Body of pancreas (tissue), 4 donors: Measurements from ENCODE around the gene TOM1L2. TPM values are rescaled to one million over a fixed set of nuclear protein-coding genes. Genes with fewer than 3 reads are reported as not detected.

Experiments used
- ATAC-seq: fragments of 150-250 bp; one replicate; pipeline ENCODE4 v1.9.1; 2016
- DNase-seq, 4 donors: peaks; one replicate each; pipeline ENCODE4 v3.0.0-alpha.2; 2019
- H3K27ac ChIP-seq, 4 donors: fragments of 200-600 bp; sonication (generic); 1 replicate in 3 of 4; 2 replicates in 1 of 4; pipeline versions ENCODE4 v1.5.1 to v1.6.1; 2016 to 2019; ENCODE audit warnings: mild to moderate bottlenecking in 1 of 4, mixed read lengths in 1 of 4, moderate library complexity in 1 of 4
- H3K27me3 ChIP-seq, 2 donors: fragments of 200-600 bp; sonication (generic); one replicate each; pipeline ENCODE4 v1.6.0; 2016; ENCODE audit warnings: mild to moderate bottlenecking in 1 of 2
- H3K36me3 ChIP-seq, 2 donors: fragments of 200-600 bp; sonication (generic); replicated peaks in 1 of 2; 2 replicates each; pipeline ENCODE4 v1.5.1; 2016; ENCODE audit warnings: low read depth in 2 of 2; ENCODE audit not compliant: insufficient read depth in 1 of 2
- H3K4me1 ChIP-seq: fragments of 200-600 bp; sonication (generic); one replicate; pipeline ENCODE4 v1.6.0; 2016
- H3K4me3 ChIP-seq, 2 donors: fragments of 200-600 bp; sonication (generic); 1 replicate in 1 of 2; 2 replicates in 1 of 2; pipeline ENCODE4 v1.5.1; 2016 to 2019
- H3K9me3 ChIP-seq, 3 donors: fragments of 200-600 bp; sonication (generic); 1 replicate in 2 of 3; 2 replicates in 1 of 3; pipeline ENCODE4 v1.5.1; 2016
- POLR2A ChIP-seq, 3 donors: fragments of 450-650 bp; IDR thresholded peaks; one replicate each; pipeline ENCODE4 v1.6.1; 2016; ENCODE audit warnings: antibody characterized with exemption in 3 of 3, mild to moderate bottlenecking in 2 of 3
- WGBS, 2 donors: methylation state at CpG; one replicate each; pipeline ENCODE4 v1.1.5; 2017; 5-methylcytosine and 5-hydroxymethylcytosine counted together
- intact Hi-C: fragments of 100-400 bp; cut with DNase I; formaldehyde crosslinking; loops from one replicate; pipeline ENCODE4 v1.15.1; 2023
- total RNA-seq, 2 donors: library from RNA; depleted of rRNA; stranded (reverse); fragments of >200 nt; gene quantifications; one replicate each; pipeline ENCODE4 v1.1.0, GENCODE V29; 2016
- TF ChIP-seq, protein P1 (sequence below), 7 experiments: fragments of 450-650 bp in 4 of 7; fragments of 200-600 bp in 3 of 7; sonication (generic) in 3 of 7; IDR thresholded peaks; one replicate each; pipeline ENCODE4 v1.5.1; 2016 to 2019; ENCODE audit warnings: antibody characterized with exemption in 7 of 7

TOM1L2 gene
- total RNA-seq, 2 donors from 2014 or later = 35.9 to 55.8 TPM

DNA sequence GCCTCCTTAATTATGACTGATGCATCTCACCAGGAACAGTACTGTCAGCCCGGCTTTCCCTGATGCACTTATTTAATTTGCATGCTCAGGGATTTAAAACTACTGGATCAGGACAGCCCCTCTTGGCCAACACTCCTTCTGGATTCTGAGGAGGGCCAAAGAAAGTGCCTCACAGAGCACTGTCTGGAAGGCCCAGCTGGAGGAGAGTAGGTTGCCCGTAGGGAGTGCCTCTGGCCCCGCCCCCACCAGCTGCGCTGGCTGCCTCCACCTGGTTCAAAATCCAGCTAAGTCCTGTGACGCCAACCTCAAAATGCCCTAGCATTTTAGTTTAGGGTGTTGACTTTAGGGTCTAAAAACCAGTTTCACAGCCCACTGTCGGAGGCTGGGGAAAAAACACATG, 86.0 kb downstream of the TOM1L2 start:
- no peak for DNase-seq

DNA sequence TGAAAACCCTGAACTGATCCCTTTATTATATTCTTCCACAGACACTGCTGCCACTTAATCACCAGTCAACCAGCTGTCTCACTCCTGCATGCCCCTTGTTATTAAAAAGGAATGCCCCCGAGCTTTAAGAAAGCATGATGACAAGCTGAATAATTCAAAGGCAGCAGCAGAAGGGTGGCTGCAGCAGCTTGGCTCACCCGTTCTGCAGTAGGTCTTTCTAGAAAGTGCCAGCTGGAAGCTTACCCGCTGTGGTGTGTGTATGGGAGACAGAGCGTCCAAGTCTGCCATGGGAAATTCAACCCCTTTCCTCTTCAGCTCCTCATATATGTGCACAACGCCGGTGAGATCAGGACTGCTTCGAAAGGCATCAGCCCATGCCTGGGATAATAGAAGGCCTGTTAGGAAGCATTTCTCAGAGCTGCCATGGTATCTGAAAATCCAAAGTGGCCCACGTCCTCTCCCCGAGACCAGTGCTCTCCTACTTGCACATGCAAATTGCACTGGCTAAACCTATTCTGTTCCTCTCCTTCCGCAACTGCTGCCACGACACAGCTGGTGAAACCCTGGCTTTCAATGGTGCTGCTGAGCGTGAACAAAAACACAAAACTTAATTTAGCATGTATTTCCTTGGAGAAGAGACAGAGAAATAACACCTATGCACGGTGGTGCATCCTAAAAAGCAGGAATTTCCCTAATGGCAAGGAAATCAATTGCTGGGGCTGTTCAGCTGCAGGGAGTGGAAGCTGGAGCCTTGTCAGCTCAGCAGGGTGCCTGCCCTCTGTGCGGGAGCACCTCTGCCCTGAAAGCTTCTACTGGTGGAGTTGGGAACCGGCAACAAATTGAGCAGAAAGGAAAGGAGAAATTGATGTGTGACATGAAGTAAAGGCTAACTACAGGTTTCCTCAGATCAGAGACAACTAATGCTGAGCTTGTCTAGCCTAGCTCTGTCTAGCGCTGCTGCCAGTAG, 87.5 kb downstream of the TOM1L2 start:
- Histone ChIP-seq H3K9me3 (no peaks in the 10 kb centered on the region), H3K27me3 (no peaks in the 10 kb centered on the region), H3K36me3 (peaks cover 0 to 2% of the 10 kb centered on the region in 2 donors), H3K4me3 (no peak overlapping the region), H3K27ac (no peak overlapping the region), H3K4me1 (no peaks in the 10 kb centered on the region)
- 89 to 93% methylated on average over 16 of the region's 16 CpGs for WGBS, 2 donors
- DNase-seq = no peak
- intact Hi-C loops = no loop called here
- TF ChIP-seq, protein P1, sequence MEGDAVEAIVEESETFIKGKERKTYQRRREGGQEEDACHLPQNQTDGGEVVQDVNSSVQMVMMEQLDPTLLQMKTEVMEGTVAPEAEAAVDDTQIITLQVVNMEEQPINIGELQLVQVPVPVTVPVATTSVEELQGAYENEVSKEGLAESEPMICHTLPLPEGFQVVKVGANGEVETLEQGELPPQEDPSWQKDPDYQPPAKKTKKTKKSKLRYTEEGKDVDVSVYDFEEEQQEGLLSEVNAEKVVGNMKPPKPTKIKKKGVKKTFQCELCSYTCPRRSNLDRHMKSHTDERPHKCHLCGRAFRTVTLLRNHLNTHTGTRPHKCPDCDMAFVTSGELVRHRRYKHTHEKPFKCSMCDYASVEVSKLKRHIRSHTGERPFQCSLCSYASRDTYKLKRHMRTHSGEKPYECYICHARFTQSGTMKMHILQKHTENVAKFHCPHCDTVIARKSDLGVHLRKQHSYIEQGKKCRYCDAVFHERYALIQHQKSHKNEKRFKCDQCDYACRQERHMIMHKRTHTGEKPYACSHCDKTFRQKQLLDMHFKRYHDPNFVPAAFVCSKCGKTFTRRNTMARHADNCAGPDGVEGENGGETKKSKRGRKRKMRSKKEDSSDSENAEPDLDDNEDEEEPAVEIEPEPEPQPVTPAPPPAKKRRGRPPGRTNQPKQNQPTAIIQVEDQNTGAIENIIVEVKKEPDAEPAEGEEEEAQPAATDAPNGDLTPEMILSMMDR (IDR thresholded peaks at IDR 0.05) = no peak
- no peak for TF ChIP-seq POLR2A (IDR thresholded peaks at IDR 0.05)
- ATAC-seq = no peak

More for the DNA sequence above, 86.0 kb downstream of the TOM1L2 start:
- H3K27me3 ChIP-seq = no peaks in the 10 kb centered on the region
- H3K36me3 ChIP-seq = peaks cover 0 to 2% of the 10 kb centered on the region in 2 donors
- intact Hi-C loops = no loop called here
- TF ChIP-seq, protein P1 (IDR thresholded peaks at IDR 0.05) = no peak
- TF ChIP-seq POLR2A (IDR thresholded peaks at IDR 0.05) = no peak
- no peaks in the 10 kb centered on the region for H3K9me3 ChIP-seq
- no peak for ATAC-seq
- 90 to 93% methylated on average over 6 of the region's 6 CpGs for WGBS, 2 donors
- H3K4me3 ChIP-seq = no peak overlapping the region
- H3K27ac ChIP-seq = no peak overlapping the region
- no peaks in the 10 kb centered on the region for H3K4me1 ChIP-seq

DNA sequence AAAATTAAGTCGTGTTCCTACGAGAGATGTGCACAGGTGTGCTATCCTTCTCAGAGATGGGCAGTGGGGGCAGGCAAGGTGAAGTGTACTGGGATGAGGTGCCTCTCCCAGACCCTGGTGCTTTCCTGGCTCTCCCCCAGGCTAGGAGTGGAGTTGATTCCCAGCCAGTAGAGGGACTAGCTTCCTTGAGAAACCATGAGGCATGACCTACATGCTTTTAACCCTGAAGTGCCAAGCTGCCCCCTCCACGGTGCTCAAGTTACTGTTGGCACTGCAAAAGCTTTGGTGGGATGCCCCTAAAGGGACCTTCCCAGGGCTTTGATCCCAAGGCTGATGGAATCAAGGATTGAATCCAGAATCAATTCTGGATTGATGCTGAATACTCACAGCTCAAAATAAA, 88.4 kb downstream of the TOM1L2 start:
- Histone ChIP-seq H3K4me3 (no peak overlapping the region), H3K36me3 (peaks cover 0 to 2% of the 10 kb centered on the region in 2 donors), H3K4me1 (peaks cover 7% of the 10 kb centered on the region), H3K9me3 (no peaks in the 10 kb centered on the region), H3K27me3 (no peaks in the 10 kb centered on the region), H3K27ac (no peak overlapping the region)
- 95 to 97% methylated on average over 3 of the region's 3 CpGs for WGBS, 2 donors
- intact Hi-C loops = no loop called here
- TF ChIP-seq POLR2A (IDR thresholded peaks at IDR 0.05) = no peak
- TF ChIP-seq, protein P1 (IDR thresholded peaks at IDR 0.05) = no peak
- no peak for ATAC-seq
- DNase-seq = no peak

DNA sequence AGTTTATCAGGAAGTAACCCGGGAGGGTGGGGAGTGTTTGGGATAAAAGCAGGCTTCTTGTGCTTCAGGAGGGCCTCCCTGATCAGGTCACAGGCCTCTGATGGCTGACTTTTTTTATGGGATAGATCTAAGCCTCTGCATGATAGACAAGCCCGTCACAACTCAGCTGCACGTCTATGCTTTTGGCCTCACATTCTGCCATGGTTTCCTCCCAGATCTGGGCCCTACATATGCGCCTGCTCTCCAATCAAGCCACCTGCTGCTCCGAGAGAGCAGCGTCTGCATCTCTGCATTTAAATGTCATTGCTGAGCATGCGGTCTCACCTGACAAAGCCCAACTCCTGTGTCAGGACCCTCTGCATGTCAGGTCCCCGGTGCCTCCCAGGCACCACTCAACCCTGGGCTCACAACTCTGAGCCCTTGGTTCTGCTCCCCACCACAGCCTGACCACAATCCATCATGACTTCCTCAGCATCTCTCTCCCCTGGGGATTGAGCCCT, 90.1 kb downstream of the TOM1L2 start:
- no peak for DNase-seq
- no peaks in the 10 kb centered on the region for H3K9me3 ChIP-seq
- H3K4me3 ChIP-seq = no peak overlapping the region
- ATAC-seq = no peak
- intact Hi-C loops = no loop called here
- no peak overlapping the region for H3K27ac ChIP-seq
- peaks cover 24% of the 10 kb centered on the region for H3K4me1 ChIP-seq
- no peaks in the 10 kb centered on the region for H3K27me3 ChIP-seq
- peaks cover 0 to 2% of the 10 kb centered on the region in 2 donors for H3K36me3 ChIP-seq
- TF ChIP-seq POLR2A (IDR thresholded peaks at IDR 0.05) = no peak
- TF ChIP-seq, protein P1 (IDR thresholded peaks at IDR 0.05) = no peak
- 82 to 87% methylated on average over 8 of the region's 8 CpGs for WGBS, 2 donors
